Smooth muscle cell (in vitro differentiated cells): ENCODE data around the gene FAHD1. TPM values are rescaled to one million over a fixed set of nuclear protein-coding genes. Genes with fewer than 3 reads are reported as not detected.
A peak's percentile ranks its signal among the peaks of the same experiment; 100 is the strongest.
"Not testable (repeated sequence)": the region's sequence is repeated elsewhere in the genome, so short reads cannot be mapped to it uniquely, and the experiment has no call there.

Experiments used
- DNase-seq: peaks from one replicate; lab custom pipeline; 2025; ENCODE audit not compliant: unreplicated experiment; lab: John Stamatoyannopoulos, UW
- H2AFZ ChIP-seq: fragments of 200-600 bp; sonication (generic); 2 replicates; pipeline ENCODE4 v1.6.0; 2016; ENCODE audit warnings: antibody characterized with exemption, low read depth, mild to moderate bottlenecking
- H3F3A ChIP-seq: fragments of 200-600 bp; sonication (generic); 2 replicates; pipeline ENCODE4 v1.6.0; 2017; ENCODE audit warnings: antibody characterized with exemption, low read depth
- H3K27ac ChIP-seq: fragments of 200-600 bp; sonication (generic); 2 replicates; pipeline ENCODE4 v1.5.1; 2016; ENCODE audit warnings: low read depth, mild to moderate bottlenecking
- H3K27me3 ChIP-seq: fragments of 200-600 bp; sonication (generic); 2 replicates; pipeline ENCODE4 v1.6.1; 2016; ENCODE audit warnings: low read depth, mild to moderate bottlenecking
- H3K36me3 ChIP-seq: fragments of 200-600 bp; sonication (generic); 2 replicates; pipeline ENCODE4 v1.5.1; 2016; ENCODE audit warnings: low read depth
- H3K4me1 ChIP-seq: fragments of 200-600 bp; sonication (generic); 2 replicates; pipeline ENCODE4 v1.5.1; 2016; ENCODE audit warnings: low read depth
- H3K4me2 ChIP-seq: fragments of 200-600 bp; sonication (generic); 2 replicates; pipeline ENCODE4 v1.6.0; 2016; ENCODE audit warnings: mild to moderate bottlenecking
- H3K4me3 ChIP-seq: fragments of 200-600 bp; sonication (generic); 2 replicates; pipeline ENCODE4 v1.5.1; 2016; ENCODE audit warnings: mild to moderate bottlenecking
- H3K79me2 ChIP-seq: fragments of 200-600 bp; sonication (generic); 2 replicates; pipeline ENCODE4 v1.6.0; 2016; ENCODE audit warnings: low read depth, mild to moderate bottlenecking
- H3K9ac ChIP-seq: fragments of 200-600 bp; sonication (generic); 2 replicates; pipeline ENCODE4 v1.6.0; 2016; ENCODE audit warnings: low read depth
- H3K9me3 ChIP-seq: fragments of 200-600 bp; sonication (generic); replicated peaks from 2 replicates; pipeline ENCODE4 v1.5.1; 2016; ENCODE audit warnings: low read depth
- H4K20me1 ChIP-seq: fragments of 200-600 bp; sonication (generic); 2 replicates; pipeline ENCODE4 v1.6.0; 2016; ENCODE audit warnings: low read depth
- WGBS: methylation state at CpG from one replicate; pipeline ENCODE4 v1.1.7; 2016; ENCODE audit warnings: low lambda C conversion rate; 5-methylcytosine and 5-hydroxymethylcytosine counted together
- polyA plus RNA-seq: library from polyadenylated mRNA; unstranded; fragments of >200 nt; fragmentation: Nextera tagmentation; extraction: Ambion mirVana; gene quantifications from 2 replicates; pipeline ENCODE4 v1.2.1, GENCODE V29; 2016
- total RNA-seq: library from RNA; depleted of rRNA; stranded (reverse); fragments of >200 nt; gene quantifications from 2 replicates; pipeline ENCODE4 v1.2.3, GENCODE V29; 2014
- TF ChIP-seq, protein P1 (sequence below): fragments of 200-600 bp; sonication (generic); IDR thresholded peaks from 2 replicates; pipeline ENCODE4 v1.5.1; 2017; ENCODE audit warnings: borderline replicate concordance, mild to moderate bottlenecking, antibody characterized with exemption; ENCODE audit not compliant: insufficient read depth, poor library complexity, severe bottlenecking

Gene FAHD1
- total and polyA plus RNA-seq, 2 experiments from 2014 or later = 32.4 TPM

DNA sequence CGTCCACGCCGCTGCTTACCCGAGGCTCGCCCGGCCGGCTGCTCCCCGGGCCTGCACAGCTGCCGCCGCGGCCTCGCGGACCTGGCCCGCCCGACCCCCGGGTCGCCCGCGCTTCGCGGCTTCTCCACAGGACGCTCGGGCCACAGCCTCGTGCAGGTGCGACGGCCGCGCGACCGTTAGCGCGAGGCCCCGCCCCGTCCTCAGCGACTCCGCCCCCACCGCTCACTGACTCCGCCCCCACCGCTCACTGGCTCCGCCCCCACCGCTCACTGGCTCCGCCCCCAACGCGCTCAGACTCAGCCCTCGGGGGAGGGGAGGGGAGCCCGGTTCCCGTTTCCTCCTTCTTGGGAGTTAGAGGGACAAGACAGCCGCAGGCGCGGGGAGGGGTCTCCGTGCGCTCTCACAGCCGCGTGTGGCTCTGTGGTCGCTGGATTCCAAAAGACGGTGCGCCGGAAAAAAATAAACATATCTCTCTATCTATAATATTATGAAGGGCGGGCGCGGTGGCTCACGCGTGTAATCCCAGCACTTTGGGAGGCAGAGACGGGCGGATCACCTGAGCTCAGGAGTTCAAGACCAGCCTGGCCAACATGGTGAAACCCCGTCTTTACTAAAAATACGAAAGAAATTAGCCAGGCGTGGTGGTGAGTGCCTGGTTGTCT, 45.1 kb downstream of the FAHD1 start, which contains the start of gene MEIOB:
TSS of gene MEIOB (minus strand) at position 191 of the 662 bp plus-strand sequence. CDS start 3,989 bp downstream, outside the sequence.
- H3K79me2 ChIP-seq = no peaks in the 10 kb centered on the region
- H3K9ac ChIP-seq = no peak within 1 kb of the TSS
- peak within 1 kb of the TSS; percentile 78 for H3K4me2 ChIP-seq
- peak within 1 kb of the TSS; percentile 38 for H3K4me3 ChIP-seq
- H3K9me3 ChIP-seq = no peaks in the 10 kb centered on the region
- peak; percentile 7 for DNase-seq
- no peaks in the 10 kb centered on the region for H4K20me1 ChIP-seq
- no peak within 1 kb of the TSS for H2AFZ ChIP-seq
- no peaks in the 10 kb centered on the region for H3K36me3 ChIP-seq
- H3F3A ChIP-seq = no peaks in the 10 kb centered on the region
- 5% methylated on average over 29 of the region's 68 CpGs for WGBS
- H3K27ac ChIP-seq = peak within 1 kb of the TSS; percentile 81
- TF ChIP-seq, protein P1, sequence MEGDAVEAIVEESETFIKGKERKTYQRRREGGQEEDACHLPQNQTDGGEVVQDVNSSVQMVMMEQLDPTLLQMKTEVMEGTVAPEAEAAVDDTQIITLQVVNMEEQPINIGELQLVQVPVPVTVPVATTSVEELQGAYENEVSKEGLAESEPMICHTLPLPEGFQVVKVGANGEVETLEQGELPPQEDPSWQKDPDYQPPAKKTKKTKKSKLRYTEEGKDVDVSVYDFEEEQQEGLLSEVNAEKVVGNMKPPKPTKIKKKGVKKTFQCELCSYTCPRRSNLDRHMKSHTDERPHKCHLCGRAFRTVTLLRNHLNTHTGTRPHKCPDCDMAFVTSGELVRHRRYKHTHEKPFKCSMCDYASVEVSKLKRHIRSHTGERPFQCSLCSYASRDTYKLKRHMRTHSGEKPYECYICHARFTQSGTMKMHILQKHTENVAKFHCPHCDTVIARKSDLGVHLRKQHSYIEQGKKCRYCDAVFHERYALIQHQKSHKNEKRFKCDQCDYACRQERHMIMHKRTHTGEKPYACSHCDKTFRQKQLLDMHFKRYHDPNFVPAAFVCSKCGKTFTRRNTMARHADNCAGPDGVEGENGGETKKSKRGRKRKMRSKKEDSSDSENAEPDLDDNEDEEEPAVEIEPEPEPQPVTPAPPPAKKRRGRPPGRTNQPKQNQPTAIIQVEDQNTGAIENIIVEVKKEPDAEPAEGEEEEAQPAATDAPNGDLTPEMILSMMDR = no peak
- peaks cover 2% of the 10 kb centered on the region for H3K4me1 ChIP-seq
- H3K27me3 ChIP-seq = peaks cover 32% of the 10 kb centered on the region

DNA sequence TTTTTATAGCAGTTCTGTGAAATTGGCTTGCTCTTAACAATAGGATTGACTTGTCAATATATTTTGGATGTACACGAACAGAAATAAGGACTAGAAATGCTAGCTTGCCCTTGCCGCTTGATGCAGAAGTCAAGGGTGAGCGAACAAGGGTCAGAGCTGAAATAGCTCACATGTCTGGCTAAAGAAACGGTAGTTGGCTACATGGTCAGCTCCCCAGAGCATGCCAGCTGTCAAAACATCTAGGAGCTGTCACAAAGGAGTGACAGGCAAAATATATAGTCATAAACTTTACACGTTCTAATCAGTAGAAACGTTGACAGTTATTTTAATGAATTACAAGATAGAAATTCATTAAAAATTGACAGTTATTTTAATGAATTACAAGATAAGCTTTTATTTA, 47.8 kb downstream of the FAHD1 start:
- Histone ChIP-seq H3F3A (no peaks in the 10 kb centered on the region), H3K27me3 (peaks cover 46% of the 10 kb centered on the region), H2AFZ (no peak overlapping the region), H3K4me1 (peaks cover 2% of the 10 kb centered on the region), H4K20me1 (no peaks in the 10 kb centered on the region), H3K79me2 (no peaks in the 10 kb centered on the region), H3K27ac (no peak overlapping the region), H3K36me3 (no peaks in the 10 kb centered on the region), H3K4me2 (no peak overlapping the region), H3K4me3 (no peak overlapping the region), H3K9me3 (no peaks in the 10 kb centered on the region), H3K9ac (no peak overlapping the region)
- WGBS = 71% methylated on average over 6 of the region's 6 CpGs
- no peak for DNase-seq
- TF ChIP-seq, protein P1 = no peak

DNA sequence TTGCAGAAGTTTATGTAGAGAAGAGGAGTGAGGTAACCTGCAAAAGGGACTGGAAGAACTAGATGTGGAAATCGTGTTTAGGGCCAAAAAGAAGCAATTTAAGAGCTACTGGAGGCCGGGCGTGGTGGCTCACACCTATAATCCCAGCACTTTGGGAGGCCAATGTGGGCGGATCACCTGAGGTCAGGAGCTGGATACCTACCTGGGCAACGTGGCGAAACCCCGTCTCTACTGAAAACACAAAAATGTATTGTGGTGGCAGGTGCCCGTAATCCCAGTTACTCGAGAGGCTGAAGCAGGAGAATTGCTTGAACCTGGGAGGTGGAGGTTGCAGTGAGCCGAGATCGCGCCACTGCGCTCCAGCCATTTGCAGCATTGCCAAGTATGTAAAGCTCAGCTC, 49.1 kb downstream of the FAHD1 start:
- not testable (repeated sequence) for H3K4me2 ChIP-seq, H3K9me3 ChIP-seq, H3K4me1 ChIP-seq, H2AFZ ChIP-seq, H3K9ac ChIP-seq, H3K27ac ChIP-seq, H3K4me3 ChIP-seq, DNase-seq, H3K36me3 ChIP-seq, H3F3A ChIP-seq, H4K20me1 ChIP-seq, H3K79me2 ChIP-seq
- H3K27me3 ChIP-seq = peaks cover 46% of the 10 kb centered on the region
- 89% methylated on average over 13 of the region's 13 CpGs for WGBS

DNA sequence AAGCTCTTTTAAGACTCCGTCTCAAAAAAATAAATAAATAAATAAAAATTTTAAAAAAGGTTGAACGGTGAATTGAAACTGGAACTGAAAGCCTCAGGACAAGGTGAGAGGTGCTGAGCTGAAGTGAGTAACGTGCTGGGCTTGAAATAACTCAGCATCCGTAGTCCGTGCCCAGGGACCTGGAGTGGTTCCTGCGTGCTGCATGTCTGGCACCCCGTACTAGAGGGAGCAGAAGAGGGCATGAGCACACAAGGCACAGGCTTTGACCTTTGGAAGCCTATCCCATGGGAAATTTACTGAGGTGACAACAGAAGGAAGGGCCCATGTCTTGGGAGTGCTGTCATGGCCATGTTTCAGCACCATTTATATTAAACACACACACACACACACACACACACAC, 49.5 kb downstream of the FAHD1 start:
- H3K27me3 ChIP-seq = peaks cover 46% of the 10 kb centered on the region
- no peak overlapping the region for H3K4me2 ChIP-seq
- no peak overlapping the region for H3K9ac ChIP-seq
- TF ChIP-seq, protein P1 = no peak
- WGBS = 90% methylated on average over 7 of the region's 7 CpGs
- H3K36me3 ChIP-seq = no peaks in the 10 kb centered on the region
- no peaks in the 10 kb centered on the region for H3K9me3 ChIP-seq
- no peak for DNase-seq
- no peak overlapping the region for H3K4me3 ChIP-seq
- no peak overlapping the region for H3K27ac ChIP-seq
- no peaks in the 10 kb centered on the region for H3F3A ChIP-seq
- peaks cover 2% of the 10 kb centered on the region for H3K4me1 ChIP-seq
- no peaks in the 10 kb centered on the region for H4K20me1 ChIP-seq
- H3K79me2 ChIP-seq = no peaks in the 10 kb centered on the region
- no peak overlapping the region for H2AFZ ChIP-seq
